Hematopoietic multipotent progenitor cell treated with erythropoietin and hydrocortisone succinate and interleukin-3 and kit ligand, for 6 days (in vitro differentiated cells): ENCODE results near the gene IVL.

Experiments used
- DNase-seq: peaks from one replicate; pipeline ENCODE4 v3.0.0-alpha.2; 2015

IVL gene

GRCh38 chr1:152957561-152957960 is 49.2 kb downstream of the IVL start:
- no peak for DNase-seq

- DNase-seq: no peak
These were observed 50.9 kb downstream of the IVL start for GRCh38 chr1:152959273-152959672.

GRCh38 chr1:152959801-152960451 is 51.6 kb downstream of the IVL start:
- no peak for DNase-seq

- peak; percentile 9 for DNase-seq
These were observed 52.2 kb downstream of the IVL start for GRCh38 chr1:152960452-152961044.
